K562 (cell line): ENCODE results near the gene HFE. TPM values are rescaled to one million over a fixed set of nuclear protein-coding genes. Genes with fewer than 3 reads are reported as not detected.

ENCODE experiments used
- ATAC-seq: fragments of 200-7000 bp; cut with Tn5 transposase; 3 replicates; pipeline ENCODE4 v1.9.1; 2020; ENCODE audit warnings: moderate library complexity
- BruUV-seq: library from RNA; stranded (reverse); fragments of 400-500 nt; replicated peaks from 2 replicates; lab custom pipeline; 2021; lab: Mats Ljungman, UMichigan
- CTCF ChIA-PET: fragments of 300-600 bp; formaldehyde crosslinking; extraction: SDS; loops from one replicate; lab custom pipeline; 2021; ENCODE audit warnings: low intra/inter-chr PET ratio; lab: Yijun Ruan, JAX
- POLR2A ChIA-PET: fragments of 300-600, 350-650 bp; sonication (Branson Sonifier 250); formaldehyde crosslinking; extraction: SDS; loops from one replicate; lab custom pipeline; 2021; ENCODE audit warnings: antibody characterized with exemption, inconsistent platforms; lab: Yijun Ruan, JAX
- DNase-seq, 4 experiments: peaks; one replicate each; pipeline versions ENCODE4 v3.0.0 to v3.0.0-alpha.2; 2011 to 2018; ENCODE audit warnings: low spot score in 3 of 4, mixed read lengths in 3 of 4; ENCODE audit errors: extremely low read depth in 1 of 4
- FAIRE-seq: peaks from 2 replicates; lab custom pipeline; 2011; peaks lifted over from hg19 to GRCh38; lab: Jason Lieb, UNC
- H2AFZ ChIP-seq: 2 replicates; pipeline ENCODE4 v1.6.0; 2011; ENCODE audit warnings: low read depth, low read length, control low read depth, inconsistent platforms
- H3K27ac ChIP-seq: fragments of 200-600 bp; 3 replicates; pipeline ENCODE4 v1.8.0; 2011; ENCODE audit warnings: low read depth, mild to moderate bottlenecking, control low read depth, inconsistent platforms, low read length, moderate library complexity, mixed read lengths; ENCODE audit errors: extremely low read depth
- H3K27me3 ChIP-seq, 2 experiments: fragments of 300-600 bp in 1 of 2; 2 replicates in 1 of 2; 3 replicates in 1 of 2; pipeline versions ENCODE4 v1.6.0 to v1.8.0; 2011; ENCODE audit warnings: inconsistent platforms in 2 of 2, low read length in 2 of 2, mild to moderate bottlenecking in 1 of 2, mixed read lengths in 1 of 2, moderate library complexity in 1 of 2; ENCODE audit not compliant: control insufficient read depth in 2 of 2, insufficient read depth in 2 of 2
- H3K36me3 ChIP-seq: fragments of 300-600 bp; 3 replicates; pipeline ENCODE4 v1.8.0; 2011; ENCODE audit warnings: mild to moderate bottlenecking, low read length, inconsistent platforms; ENCODE audit not compliant: control insufficient read depth, insufficient read depth
- H3K4me1 ChIP-seq, 2 experiments: fragments of 200-600 bp in 1 of 2; replicated peaks in 1 of 2; 2 replicates in 1 of 2; 3 replicates in 1 of 2; pipeline versions ENCODE4 v1.5.1 to v1.8.0; 2011; ENCODE audit warnings: inconsistent platforms in 2 of 2, low read length in 2 of 2, mild to moderate bottlenecking in 1 of 2, mixed read lengths in 1 of 2, moderate library complexity in 1 of 2; ENCODE audit not compliant: control insufficient read depth in 2 of 2, insufficient read depth in 2 of 2
- H3K4me2 ChIP-seq: 2 replicates; pipeline ENCODE4 v1.6.1; 2011; ENCODE audit warnings: low read length, control low read depth, inconsistent platforms, mixed read lengths; ENCODE audit not compliant: insufficient read depth
- H3K4me3 ChIP-seq: fragments of 200-600 bp; sonication (generic), shearing (Covaris generic); 2 replicates; pipeline ENCODE4 v1.5.1; 2016; ENCODE audit warnings: control low read depth, inconsistent platforms
- H3K79me2 ChIP-seq: fragments of 200-600 bp; 3 replicates; pipeline ENCODE4 v1.8.0; 2011; ENCODE audit warnings: low read length, inconsistent platforms; ENCODE audit not compliant: control insufficient read depth, insufficient read depth
- H3K9ac ChIP-seq, 2 experiments: 2 replicates each; pipeline versions ENCODE4 v1.6.0 to v1.6.1; 2011; ENCODE audit warnings: low read depth in 2 of 2, low read length in 2 of 2, control low read depth in 1 of 2, inconsistent platforms in 1 of 2, mild to moderate bottlenecking in 1 of 2, mixed read lengths in 1 of 2; ENCODE audit not compliant: insufficient read depth in 1 of 2
- H3K9me1 ChIP-seq: one replicate; pipeline ENCODE4 v1.6.0; 2011; ENCODE audit warnings: inconsistent platforms, mild to moderate bottlenecking, low read length, moderate library complexity; ENCODE audit not compliant: control insufficient read depth, insufficient read depth
- H3K9me3 ChIP-seq: replicated peaks from 2 replicates; pipeline ENCODE4 v1.5.1; 2011; ENCODE audit warnings: low read depth, low read length, inconsistent platforms; ENCODE audit not compliant: control insufficient read depth, insufficient read depth
- H4K20me1 ChIP-seq: replicated peaks from 2 replicates; pipeline ENCODE4 v1.6.1; 2011; ENCODE audit warnings: low read length, inconsistent platforms, mixed read lengths; ENCODE audit not compliant: control insufficient read depth, insufficient read depth
- FOXK1 ChIP-seq: sonication (generic); formaldehyde crosslinking; IDR thresholded peaks from 2 replicates; pipeline ENCODE4 v1.8.0; 2022; ENCODE audit warnings: missing genetic modification reagents, mild to moderate bottlenecking, borderline replicate concordance
- FOXO4 ChIP-seq: fragments of 450-650 bp; formaldehyde crosslinking; IDR thresholded peaks from 2 replicates; pipeline ENCODE4 v1.4.0; 2020; ENCODE audit warnings: mild to moderate bottlenecking, moderate library complexity
- FOXP1 ChIP-seq: sonication (generic); formaldehyde crosslinking; IDR thresholded peaks from 2 replicates; pipeline ENCODE4 v1.8.0; 2022; ENCODE audit warnings: mild to moderate bottlenecking, missing genetic modification reagents
- HNRNPL ChIP-seq: fragments of 200-400 bp; formaldehyde crosslinking; IDR thresholded peaks from 2 replicates; pipeline ENCODE4 v1.6.1; 2017; ENCODE audit warnings: low read depth, mild to moderate bottlenecking, low read length
- MYC ChIP-seq, 2 experiments: fragments of 250-450 bp in 1 of 2; sonication (Bioruptor Pico) in 1 of 2; IDR thresholded peaks; 2 replicates each; pipeline versions ENCODE4 v1.5.1 to v1.6.1; 2012 to 2021; ENCODE audit warnings: low read depth in 2 of 2, borderline replicate concordance in 1 of 2, improper control_type of control experiment in 1 of 2, low read length in 1 of 2, mild to moderate bottlenecking in 1 of 2, moderate library complexity in 1 of 2
- RCOR1 ChIP-seq, 2 experiments: IDR thresholded peaks; 2 replicates each; pipeline ENCODE4 v1.6.1; 2012; ENCODE audit warnings: low read depth in 2 of 2, low read length in 2 of 2, borderline replicate concordance in 1 of 2, improper control_type of control experiment in 1 of 2
- ZNF124 ChIP-seq: sonication (generic); formaldehyde crosslinking; IDR thresholded peaks from 2 replicates; pipeline ENCODE4 v1.8.1; 2022; ENCODE audit warnings: missing genetic modification reagents
- ZNF174 ChIP-seq: fragments of 250-450 bp; sonication (Bioruptor Pico); IDR thresholded peaks from 2 replicates; pipeline ENCODE4 v1.4.0; 2020; ENCODE audit warnings: mild to moderate bottlenecking
- ZNF398 ChIP-seq: fragments of 250-450 bp; sonication (Bioruptor Pico); IDR thresholded peaks from 2 replicates; pipeline ENCODE4 v1.8.0; 2021; ENCODE audit warnings: moderate library complexity, mild to moderate bottlenecking, inconsistent platforms
- ZNF609 ChIP-seq: sonication (generic); formaldehyde crosslinking; IDR thresholded peaks from 2 replicates; pipeline ENCODE4 v1.8.1; 2023; ENCODE audit warnings: missing genetic modification reagents, mild to moderate bottlenecking, borderline replicate concordance
- ZNF764 ChIP-seq: fragments of 250-450 bp; sonication (Bioruptor Pico); IDR thresholded peaks from 2 replicates; pipeline ENCODE4 v1.4.0; 2020; ENCODE audit warnings: low read depth, mild to moderate bottlenecking, moderate library complexity
- WGBS: fragments of 100-300 bp; shearing (Covaris generic); methylation state at CpG from one replicate; pipeline ENCODE4 v1.1.6; 2016; ENCODE audit warnings: low coverage, mixed read lengths; ENCODE audit not compliant: insufficient coverage; ENCODE audit errors: missing lambda C conversion rate; 5-methylcytosine and 5-hydroxymethylcytosine counted together
- in situ Hi-C: fragments of 300-500 bp; cut with MboI; formaldehyde crosslinking; loops from 4 replicates; pipeline ENCODE4 v1.15.0; 2018; ENCODE audit warnings: inconsistent platforms, mixed read lengths
- intact Hi-C: fragments of 100-400 bp; cut with micrococcal nuclease; formaldehyde crosslinking; loops from 2 replicates; pipeline ENCODE4 v1.14.2; 2022
- polyA plus RNA-seq, 8 experiments: library from polyadenylated mRNA; depleted of rRNA in 4 of 8; stranded (reverse) in 5 of 8; unstranded in 3 of 8; fragments of >200 nt; fragmentation: Nextera tagmentation in 2 of 8; fragmentation: Illumina TruSeq in 1 of 8; extraction: Ambion mirVana in 2 of 8; extraction: Trizol in 1 of 8; gene quantifications; 2 replicates each; pipeline versions ENCODE4 v1.2.1 to v1.2.3, GENCODE V29; 2011 to 2014; ENCODE audit warnings: inconsistent platforms in 1 of 8, missing spikeins in 1 of 8
- total RNA-seq, 7 experiments: library from RNA; depleted of rRNA in 6 of 7; stranded (reverse); fragments of >200 nt in 6 of 7; fragmentation: Illumina TruSeq in 2 of 7; extraction: Trizol in 2 of 7; gene quantifications; 2 replicates each; pipeline versions ENCODE4 v1.2.1 to v1.2.3, GENCODE V29; 2011 to 2021; ENCODE audit warnings: low replicate concordance in 1 of 7

HFE gene
- total and polyA plus RNA-seq, 9 of the 15 experiments (the other 6 are each of a cell fraction or from before 2014, with no cell fraction given), result 0.14 to 1.2 (median 0.76) TPM

- intact Hi-C loops (loop anchor here (1.0 kb wide), 1 partner anchor 31 kb away; no protein-coding TSS in a partner anchor), in situ Hi-C loops (no loop called here)
- H3K4me3 ChIP-seq, result no peak overlapping the region
- H4K20me1 ChIP-seq, result no peaks in the 10 kb centered on the region
- WGBS, result 4% methylated on average over 5 of the region's 5 CpGs
- ChIA-PET CTCF (interaction anchor here (0.6 to 8.4 kb wide), 9 partner anchors 10 to 629 kb away, joined by 3 to 131 read pairs (median 3); partner anchors contain the start of gene HFE), POLR2A (no interaction called here)
- no peak overlapping the region for H3K9ac ChIP-seq
- peaks cover 0 to 8% of the 10 kb centered on the region in 2 experiments; a peak in 2 of 5 replicates for H3K4me1 ChIP-seq
- BruUV-seq, result no TSS peak
- peak; percentile 93 for FAIRE-seq
- no peak overlapping the region for H3K27ac ChIP-seq
- 0 out of 2 replicates have a peak overlapping the region, but pooled peaks have one; percentile 2 for H2AFZ ChIP-seq
- peak; percentile 67 to 85 (median 77) for DNase-seq
- no peaks in the 10 kb centered on the region for H3K9me1 ChIP-seq
- H3K27me3 ChIP-seq, result no peaks in the 10 kb centered on the region
- peaks cover 2% of the 10 kb centered on the region; the same call in 1 of the 3 replicates for H3K79me2 ChIP-seq
- H3K9me3 ChIP-seq, result no peaks in the 10 kb centered on the region
- peak; percentile 91 for ATAC-seq
- no peak overlapping the region for H3K4me2 ChIP-seq
- no peaks in the 10 kb centered on the region for H3K36me3 ChIP-seq
- TF ChIP-seq FOXP1 (no peak), FOXK1 (CRISPR knock-in tag) (no peak), ZNF398 (CRISPR knock-in tag) (no peak), ZNF174 (CRISPR knock-in tag) (no peak), RCOR1 (IDR thresholded peaks at IDR 0.05; ENCODE audit: borderline replicate concordance in 1 of 2, low read depth in 2 of 2, low read length in 2 of 2) (peak in 1 of 2 experiments; percentile 48; a peak in 1 of 4 replicates), HNRNPL (no peak), MYC (IDR thresholded peaks at IDR 0.05; ENCODE audit: low read depth, low read length) (no peak), MYC (CRISPR knock-in tag; IDR thresholded peaks at IDR 0.05; ENCODE audit: borderline replicate concordance, low read depth) (no peak), ZNF764 (no peak), ZNF124 (CRISPR knock-in tag) (no peak), ZNF609 (CRISPR knock-in tag) (no peak), FOXO4 (CRISPR knock-in tag) (no peak)
These were observed 10.1 kb downstream of the HFE start for GRCh38 chr6:26097268-26097875.
